PC-3 (cell line): ENCODE measurements around the gene ZBTB21.

Source experiments
- EZH2 ChIP-seq: fragments of 300-600 bp; sonication (generic); IDR thresholded peaks from one replicate; pipeline ENCODE4 v1.6.1; 2017; ENCODE audit warnings: antibody characterized with exemption, mild to moderate bottlenecking, low read length; ENCODE audit not compliant: unreplicated experiment
- EZH2phosphoT487 ChIP-seq: fragments of 300-600 bp; sonication (generic); IDR thresholded peaks from 2 replicates; pipeline ENCODE4 v1.6.1; 2018; ENCODE audit warnings: mild to moderate bottlenecking, antibody characterized with exemption, low read length, borderline replicate concordance
- TF ChIP-seq, protein P1 (sequence below): fragments of 300-600 bp; sonication (generic); conservative IDR thresholded peaks from 2 replicates; pipeline ENCODE4 v1.5.1; 2017; ENCODE audit warnings: antibody characterized with exemption, low read depth, mild to moderate bottlenecking, low read length

GRCh38 chr21:41965045-41965444, 45.1 kb downstream of the ZBTB21 start:
- TF ChIP-seq, protein P1, sequence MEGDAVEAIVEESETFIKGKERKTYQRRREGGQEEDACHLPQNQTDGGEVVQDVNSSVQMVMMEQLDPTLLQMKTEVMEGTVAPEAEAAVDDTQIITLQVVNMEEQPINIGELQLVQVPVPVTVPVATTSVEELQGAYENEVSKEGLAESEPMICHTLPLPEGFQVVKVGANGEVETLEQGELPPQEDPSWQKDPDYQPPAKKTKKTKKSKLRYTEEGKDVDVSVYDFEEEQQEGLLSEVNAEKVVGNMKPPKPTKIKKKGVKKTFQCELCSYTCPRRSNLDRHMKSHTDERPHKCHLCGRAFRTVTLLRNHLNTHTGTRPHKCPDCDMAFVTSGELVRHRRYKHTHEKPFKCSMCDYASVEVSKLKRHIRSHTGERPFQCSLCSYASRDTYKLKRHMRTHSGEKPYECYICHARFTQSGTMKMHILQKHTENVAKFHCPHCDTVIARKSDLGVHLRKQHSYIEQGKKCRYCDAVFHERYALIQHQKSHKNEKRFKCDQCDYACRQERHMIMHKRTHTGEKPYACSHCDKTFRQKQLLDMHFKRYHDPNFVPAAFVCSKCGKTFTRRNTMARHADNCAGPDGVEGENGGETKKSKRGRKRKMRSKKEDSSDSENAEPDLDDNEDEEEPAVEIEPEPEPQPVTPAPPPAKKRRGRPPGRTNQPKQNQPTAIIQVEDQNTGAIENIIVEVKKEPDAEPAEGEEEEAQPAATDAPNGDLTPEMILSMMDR: no peak
- no peak for TF ChIP-seq EZH2phosphoT487
- no peak for TF ChIP-seq EZH2
